Fibroblast of peridontal ligament (primary cell): ENCODE results near the gene PRSS57.
"Not testable (repeated sequence)": the region's sequence is repeated elsewhere in the genome, so short reads cannot be mapped to it uniquely, and the experiment has no call there.

Source experiments
- DNase-seq: peaks from one replicate; pipeline ENCODE4 v3.0.0-alpha.2; 2010; ENCODE audit errors: extremely low read depth

The PRSS57 gene

DNA sequence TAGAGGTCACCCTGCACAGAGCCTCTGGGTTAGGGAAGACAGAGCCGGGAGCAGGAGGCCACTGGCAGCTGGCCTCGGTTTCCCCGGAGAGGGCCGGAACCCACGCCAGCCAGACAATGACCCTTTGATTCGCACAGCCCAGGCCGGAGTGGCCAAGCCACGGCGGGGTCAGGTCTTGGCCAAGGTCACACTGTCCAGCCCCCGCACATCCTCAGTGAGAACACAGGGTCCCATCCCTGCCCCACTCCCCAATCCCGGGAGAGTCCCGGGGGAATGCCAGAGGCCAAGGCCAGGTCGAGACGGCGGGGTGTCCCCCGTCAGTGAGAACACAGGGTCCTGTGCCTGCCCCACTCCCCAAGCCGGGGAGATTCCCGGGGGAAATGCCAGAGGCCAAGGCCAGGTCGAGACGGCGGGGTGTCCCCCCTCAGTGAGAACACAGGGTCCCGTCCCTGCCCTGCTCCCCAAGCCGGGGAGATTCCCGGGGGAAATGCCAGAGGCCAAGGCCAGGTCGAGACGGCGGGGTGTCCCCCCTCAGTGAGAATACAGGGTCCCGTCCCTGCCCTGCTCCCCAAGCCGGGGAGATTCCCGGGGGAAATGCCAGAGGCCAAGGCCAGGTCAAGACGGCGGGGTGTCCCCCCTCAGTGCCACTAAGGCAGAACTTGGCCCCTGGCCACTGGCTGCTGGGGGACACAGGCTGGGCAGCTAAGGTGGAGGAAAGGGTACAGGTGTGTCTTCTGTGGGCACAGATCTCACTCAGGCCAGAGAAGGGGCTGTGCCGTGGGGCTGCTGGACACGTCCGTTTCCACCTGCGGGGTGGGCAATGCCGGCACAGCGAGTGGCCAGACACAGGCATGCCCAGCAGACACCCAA lies 20.7 kb downstream of the PRSS57 start:
- DNase-seq: no peak

GRCh38 chr19:670609-671075 lies 24.6 kb downstream of the PRSS57 start:
- DNase-seq: no peak

DNA sequence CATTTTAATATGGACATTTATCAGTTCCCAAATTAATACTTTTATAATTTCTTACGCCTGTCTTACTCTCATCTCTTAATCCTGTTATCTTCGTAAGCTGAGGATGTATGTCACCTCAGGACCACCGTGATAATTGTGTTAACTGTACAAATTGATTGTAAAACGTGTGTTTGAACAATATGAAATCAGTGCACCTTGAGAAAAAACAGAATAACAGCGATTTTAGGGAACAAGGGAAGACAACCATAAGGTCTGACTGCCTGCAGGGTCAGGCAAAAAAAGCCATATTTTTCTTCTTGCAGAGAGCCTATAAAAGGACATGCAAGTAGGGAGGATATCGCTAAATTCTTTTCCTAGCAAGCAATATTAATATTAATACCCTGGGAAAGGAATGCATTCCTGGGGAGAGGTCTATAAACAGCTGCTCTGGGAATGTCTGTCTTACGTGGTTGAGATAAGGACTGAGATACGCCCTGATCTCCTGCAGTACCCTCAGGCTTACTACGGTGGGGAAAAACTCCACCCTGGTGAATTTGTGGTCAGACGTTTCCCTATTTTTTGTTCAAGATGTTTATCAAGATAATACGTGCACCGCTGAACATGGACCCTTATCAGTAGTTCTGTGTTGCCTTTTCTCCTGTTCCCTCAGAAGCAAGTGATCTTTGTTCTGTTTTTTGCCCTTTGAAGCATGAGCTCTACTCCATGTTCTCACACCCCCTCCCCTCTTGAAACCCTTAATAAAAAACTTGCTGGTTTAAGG lies 26.4 kb downstream of the PRSS57 start:
- DNase-seq: not testable (repeated sequence)

DNA sequence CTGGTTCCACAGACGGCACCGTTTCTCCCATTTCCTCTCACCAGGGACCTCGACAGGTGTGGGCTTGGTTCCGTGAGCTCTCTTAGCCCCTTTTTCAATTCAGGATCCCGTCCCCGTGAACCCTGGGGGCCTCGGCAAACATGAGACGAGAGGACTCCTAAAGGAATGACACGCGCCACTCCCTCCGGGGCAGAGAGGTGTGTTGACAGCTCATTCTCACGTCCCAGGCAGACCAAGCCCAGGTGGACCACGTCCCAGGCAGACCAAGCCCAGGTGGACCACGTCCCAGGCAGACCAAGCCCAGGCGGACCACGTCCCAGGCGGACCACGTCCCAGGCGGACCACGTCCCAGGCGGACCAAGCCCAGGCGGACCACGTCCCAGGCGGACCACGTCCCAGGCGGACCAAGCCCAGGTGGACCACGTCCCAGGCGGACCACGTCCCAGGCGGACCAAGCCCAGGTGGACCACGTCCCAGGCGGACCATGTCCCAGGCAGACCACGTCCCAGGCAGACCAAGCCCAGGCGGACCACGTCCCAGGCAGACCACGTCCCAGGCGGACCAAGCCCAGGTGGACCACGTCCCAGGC lies 28.2 kb downstream of the PRSS57 start:
- not testable (repeated sequence) for DNase-seq

- DNase-seq: peak; percentile 68
Measured at GRCh38 chr19:664913-665443, 30.3 kb downstream of the PRSS57 start.

DNA sequence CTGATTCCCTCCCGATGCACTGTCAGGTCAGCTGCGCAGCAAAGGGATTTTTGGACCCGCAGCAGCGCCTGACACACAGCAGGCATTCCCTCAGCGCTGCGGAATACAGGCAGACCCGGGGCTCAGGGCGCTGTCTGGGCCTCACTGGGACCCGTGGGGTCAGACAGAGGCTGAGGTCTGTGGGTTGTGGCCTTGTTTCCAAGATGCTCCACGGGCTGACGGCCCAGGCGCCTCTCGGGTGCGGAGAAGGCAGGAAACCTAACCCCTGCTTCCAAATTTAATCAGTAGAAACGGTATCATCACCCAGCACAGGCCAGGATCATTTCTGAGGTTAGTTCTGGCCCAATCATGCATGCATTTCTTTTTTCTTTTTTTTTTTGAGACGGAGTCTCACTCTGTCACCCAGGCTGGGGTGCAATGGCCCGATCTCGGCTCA lies 31.6 kb downstream of the PRSS57 start:
- DNase-seq: no peak

- DNase-seq: peak; percentile 85
Measured at GRCh38 chr19:662962-663681, 32.1 kb downstream of the PRSS57 start, which contains the start of gene RNF126. Gene RNF126, minus strand, starts transcription at chr19:663214. Its CDS starts 93 bp downstream, at chr19:663121.

GRCh38 chr19:662207-662961 lies 32.9 kb downstream of the PRSS57 start:
- DNase-seq: no peak

- DNase-seq: no peak
Measured at GRCh38 chr19:661427-662196, 33.6 kb downstream of the PRSS57 start.

GRCh38 chr19:660793-661426 lies 34.3 kb downstream of the PRSS57 start:
- no peak for DNase-seq

DNA sequence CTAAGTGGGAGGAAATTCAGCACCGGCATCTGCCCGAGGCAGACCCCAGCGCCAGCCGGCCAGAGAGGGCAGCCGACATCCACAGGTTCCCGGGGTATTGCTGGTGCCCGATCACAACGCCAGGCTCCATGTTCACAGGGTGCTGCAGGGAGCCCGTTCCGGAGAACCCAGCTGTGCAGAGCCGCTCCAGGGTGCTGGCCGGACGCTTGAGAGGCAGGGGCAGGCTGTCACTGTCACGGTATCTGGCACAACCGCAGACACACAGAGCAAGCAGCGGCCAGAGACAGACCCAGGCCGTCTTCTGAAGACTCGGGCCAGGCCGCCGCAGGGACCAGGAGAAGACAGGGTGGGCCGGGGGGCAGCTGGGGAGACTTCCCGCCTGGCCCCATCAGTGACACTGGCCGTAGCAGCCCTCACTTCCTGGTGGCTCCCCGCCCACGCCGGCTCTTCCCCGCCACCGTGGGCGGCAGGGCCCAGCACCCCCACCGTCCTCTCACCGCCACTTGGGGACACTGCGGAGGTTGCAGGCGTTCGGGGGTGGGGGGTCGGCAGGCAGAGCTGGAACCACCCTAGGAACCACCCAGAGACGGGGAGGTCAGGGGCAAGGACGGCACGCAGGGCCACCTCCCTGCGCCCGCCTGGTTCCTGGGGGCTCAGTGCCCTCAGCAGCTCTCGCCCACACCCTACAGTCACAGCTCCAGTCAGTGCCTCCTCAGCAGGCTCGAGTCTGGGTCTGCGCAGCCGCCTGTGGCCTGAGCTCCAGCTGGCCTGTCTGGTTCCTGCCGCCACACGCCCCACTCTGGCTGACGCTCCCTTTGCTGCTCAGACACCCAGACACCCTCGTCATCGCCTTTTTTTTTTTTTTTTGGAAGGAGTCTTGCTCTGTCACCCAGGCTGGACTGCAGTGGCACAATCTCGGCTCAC lies 36.1 kb downstream of the PRSS57 start:
- DNase-seq: no peak

- no peak for DNase-seq
Measured at GRCh38 chr19:658059-658839, 37.0 kb downstream of the PRSS57 start.

DNA sequence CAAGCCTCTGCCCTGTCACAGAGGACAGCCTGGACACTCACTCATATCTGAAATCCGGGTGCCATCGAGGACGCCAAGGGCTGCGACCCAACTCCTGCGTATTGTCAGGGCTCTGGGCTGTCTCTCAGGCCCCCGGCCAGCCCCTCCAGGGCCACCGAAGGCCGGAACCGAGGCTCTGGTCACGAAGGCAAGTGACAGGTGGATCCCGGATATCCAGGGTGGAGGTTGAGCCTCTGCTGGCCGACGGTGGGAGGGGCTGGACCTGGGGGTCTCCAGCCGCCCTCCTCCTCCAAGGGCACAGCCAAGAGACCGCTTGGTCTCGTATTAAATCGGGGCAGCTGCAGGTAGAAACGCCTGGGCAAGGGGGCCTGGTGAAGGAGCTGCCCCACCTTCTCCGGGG lies 37.6 kb downstream of the PRSS57 start:
- DNase-seq: no peak

DNA sequence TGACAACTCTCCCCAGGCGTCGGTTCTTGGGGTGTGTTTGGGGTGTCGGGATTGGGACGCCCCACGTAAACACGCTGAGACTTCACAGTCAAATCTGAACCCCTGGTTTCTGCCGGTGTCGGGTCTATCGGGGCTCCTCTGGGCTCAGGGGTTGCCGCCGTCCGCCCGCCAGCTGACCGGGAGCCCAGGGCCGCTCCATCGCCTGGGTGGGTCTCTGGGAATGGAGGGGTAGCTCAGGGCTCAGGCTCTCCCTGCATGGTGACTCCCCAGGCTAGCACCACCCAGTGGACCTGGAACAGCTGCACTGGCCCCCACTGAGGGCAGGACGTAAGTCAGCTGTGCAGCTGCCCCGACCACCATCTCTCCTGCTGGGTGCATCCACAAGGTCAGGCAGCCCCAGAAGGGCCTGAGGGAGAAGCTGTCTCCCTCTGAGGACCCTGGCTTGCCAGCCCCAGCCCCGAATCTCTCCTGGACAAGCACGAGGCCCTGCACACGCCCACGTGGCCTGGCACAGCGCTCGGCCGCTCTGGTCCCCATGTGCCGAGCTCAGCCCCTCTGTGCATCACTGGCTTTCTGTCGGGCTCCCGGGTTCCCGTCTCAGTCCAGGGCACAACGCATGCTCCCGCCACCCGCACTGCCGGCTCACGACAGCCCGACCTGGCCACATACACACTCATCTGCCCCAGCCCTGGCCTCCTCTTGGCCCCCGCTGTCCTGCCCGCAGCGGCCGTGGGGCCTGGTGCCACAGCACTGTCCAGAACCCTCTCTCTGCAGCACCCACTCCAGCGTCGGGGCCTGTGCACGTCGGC lies 38.3 kb downstream of the PRSS57 start:
- DNase-seq: no peak

GRCh38 chr19:655691-656090 lies 39.6 kb downstream of the PRSS57 start:
- DNase-seq: no peak

GRCh38 chr19:653425-653824 lies 41.8 kb downstream of the PRSS57 start:
- DNase-seq: no peak
